Chondrocyte (in vitro differentiated cells): Measurements from ENCODE around the gene CDC34. TPM values are rescaled to one million over a fixed set of nuclear protein-coding genes. Genes with fewer than 3 reads are reported as not detected.

Experiments
- DNase-seq: peaks from one replicate; pipeline ENCODE4 v3.0.0; 2021; ENCODE audit warnings: mixed read lengths, low spot score
- H3K27ac Mint-ChIP-seq: one replicate; pipeline ENCODE4 v1.8.0; 2021; ENCODE audit warnings: mild to moderate bottlenecking, moderate library complexity, mixed read lengths; ENCODE audit not compliant: unreplicated experiment
- H3K27me3 Mint-ChIP-seq: 2 replicates; pipeline ENCODE4 v1.8.0; 2021; ENCODE audit warnings: low read depth, mixed read lengths
- H3K36me3 Mint-ChIP-seq: 2 replicates; pipeline ENCODE4 v1.8.0; 2021; ENCODE audit warnings: low read depth, mixed read lengths
- H3K4me1 Mint-ChIP-seq: 2 replicates; pipeline ENCODE4 v1.8.0; 2021; ENCODE audit warnings: low read depth, mild to moderate bottlenecking, mixed read lengths
- H3K4me3 Mint-ChIP-seq: one replicate; pipeline ENCODE4 v1.8.0; 2021; ENCODE audit warnings: mild to moderate bottlenecking, moderate library complexity, mixed read lengths; ENCODE audit not compliant: unreplicated experiment
- H3K9me3 Mint-ChIP-seq: 2 replicates; pipeline ENCODE4 v1.8.0; 2021; ENCODE audit warnings: low read depth, mixed read lengths
- total RNA-seq: library from RNA; stranded (reverse); gene quantifications from 3 replicates; pipeline ENCODE4 v1.2.1, GENCODE V29; 2021
- TF ChIP-seq, protein P1 (sequence below): fragments of 200-600 bp; sonication (generic); IDR thresholded peaks from 2 replicates; pipeline ENCODE4 v1.5.0; 2021; ENCODE audit warnings: antibody characterized with exemption, mild to moderate bottlenecking, moderate library complexity

CDC34 gene
- total RNA-seq, 1 donor from 2014 or later, result 66.9 TPM

GRCh38 chr19:495402-496111 lies 36.0 kb upstream of the CDC34 start:
- Mint-ChIP-seq H3K27ac (no peak overlapping the region), H3K36me3 (peaks cover 2% of the 10 kb centered on the region), H3K9me3 (no peaks in the 10 kb centered on the region), H3K4me3 (no peak overlapping the region), H3K27me3 (peaks cover 15% of the 10 kb centered on the region), H3K4me1 (peaks cover 6% of the 10 kb centered on the region)
- no peak for DNase-seq
- TF ChIP-seq, protein P1, sequence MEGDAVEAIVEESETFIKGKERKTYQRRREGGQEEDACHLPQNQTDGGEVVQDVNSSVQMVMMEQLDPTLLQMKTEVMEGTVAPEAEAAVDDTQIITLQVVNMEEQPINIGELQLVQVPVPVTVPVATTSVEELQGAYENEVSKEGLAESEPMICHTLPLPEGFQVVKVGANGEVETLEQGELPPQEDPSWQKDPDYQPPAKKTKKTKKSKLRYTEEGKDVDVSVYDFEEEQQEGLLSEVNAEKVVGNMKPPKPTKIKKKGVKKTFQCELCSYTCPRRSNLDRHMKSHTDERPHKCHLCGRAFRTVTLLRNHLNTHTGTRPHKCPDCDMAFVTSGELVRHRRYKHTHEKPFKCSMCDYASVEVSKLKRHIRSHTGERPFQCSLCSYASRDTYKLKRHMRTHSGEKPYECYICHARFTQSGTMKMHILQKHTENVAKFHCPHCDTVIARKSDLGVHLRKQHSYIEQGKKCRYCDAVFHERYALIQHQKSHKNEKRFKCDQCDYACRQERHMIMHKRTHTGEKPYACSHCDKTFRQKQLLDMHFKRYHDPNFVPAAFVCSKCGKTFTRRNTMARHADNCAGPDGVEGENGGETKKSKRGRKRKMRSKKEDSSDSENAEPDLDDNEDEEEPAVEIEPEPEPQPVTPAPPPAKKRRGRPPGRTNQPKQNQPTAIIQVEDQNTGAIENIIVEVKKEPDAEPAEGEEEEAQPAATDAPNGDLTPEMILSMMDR, result peak; percentile 85

DNA sequence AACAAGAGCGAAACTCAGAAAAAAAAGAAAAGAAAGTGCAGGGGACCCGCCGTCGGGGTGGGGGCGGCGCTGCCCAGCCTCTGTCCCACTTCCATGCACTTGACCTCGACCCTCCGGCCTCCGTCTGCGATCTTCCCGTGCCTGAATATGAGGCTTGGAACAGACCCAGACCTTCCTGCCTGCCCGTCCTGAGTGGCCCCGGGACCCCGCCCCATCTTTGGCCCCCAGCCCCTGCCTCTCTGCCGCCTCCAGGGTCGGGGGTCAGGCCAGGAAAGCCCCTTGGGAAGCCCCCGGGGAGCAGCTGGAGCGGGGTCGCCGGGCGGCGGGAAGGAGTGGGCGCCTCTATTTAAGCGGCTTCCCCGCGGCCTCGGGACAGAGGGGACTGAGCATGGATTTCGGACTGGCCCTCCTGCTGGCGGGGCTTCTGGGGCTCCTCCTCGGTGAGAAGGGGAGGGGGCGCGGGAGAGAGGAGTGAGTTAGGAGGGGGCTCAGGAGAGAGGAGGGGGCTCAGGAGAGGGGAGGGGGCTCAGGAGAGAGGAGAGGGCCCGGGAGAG lies 35.4 kb upstream of the CDC34 start, which contains the start of gene MADCAM1:
Gene MADCAM1, plus strand, starts transcription at position 375 of the 554 bp plus-strand sequence. Its CDS starts 14 bp downstream, at position 389.
- Mint-ChIP-seq H3K36me3 (peaks cover 2% of the 10 kb centered on the region), H3K27ac (no peak within 1 kb of the TSS), H3K4me1 (peaks cover 5% of the 10 kb centered on the region), H3K9me3 (no peaks in the 10 kb centered on the region), H3K27me3 (peaks cover 15% of the 10 kb centered on the region), H3K4me3 (no peak within 1 kb of the TSS)
- TF ChIP-seq, protein P1, result no peak
- DNase-seq, result no peak

DNA sequence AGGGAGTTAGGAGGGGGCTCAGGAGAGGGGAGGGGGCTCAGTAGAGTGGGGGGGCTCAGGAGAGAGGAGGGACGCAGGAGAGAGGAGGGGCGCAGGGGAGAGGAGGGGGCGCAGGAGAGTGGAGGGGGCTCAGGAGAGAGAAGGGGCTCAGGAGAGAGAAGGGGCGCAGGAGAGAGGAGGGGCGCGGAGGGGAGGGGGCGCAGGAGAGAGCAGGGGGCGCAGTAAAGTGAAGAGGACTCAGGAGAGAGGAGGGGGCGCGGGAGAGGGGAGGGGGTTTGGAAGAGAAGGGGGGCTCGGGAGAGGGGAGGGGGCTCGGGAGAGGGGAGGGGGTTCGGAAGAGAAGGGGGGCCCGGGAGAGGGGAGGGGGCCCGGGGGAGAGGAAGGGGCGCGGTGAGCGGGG lies 34.6 kb upstream of the CDC34 start:
- Mint-ChIP-seq H3K4me1 (peaks cover 5% of the 10 kb centered on the region), H3K27me3 (peaks cover 15% of the 10 kb centered on the region), H3K27ac (no peak overlapping the region), H3K36me3 (peaks cover 2% of the 10 kb centered on the region), H3K9me3 (no peaks in the 10 kb centered on the region), H3K4me3 (no peak overlapping the region)
- TF ChIP-seq, protein P1, result no peak
- no peak for DNase-seq

GRCh38 chr19:497491-497868 lies 34.1 kb upstream of the CDC34 start:
- Mint-ChIP-seq H3K36me3 (peaks cover 2% of the 10 kb centered on the region), H3K9me3 (no peaks in the 10 kb centered on the region), H3K27ac (no peak overlapping the region), H3K27me3 (peaks cover 15% of the 10 kb centered on the region), H3K4me1 (peaks cover 5% of the 10 kb centered on the region), H3K4me3 (no peak overlapping the region)
- no peak for DNase-seq
- TF ChIP-seq, protein P1, result no peak

- no peak for DNase-seq
- Mint-ChIP-seq H3K4me3 (no peak overlapping the region), H3K27me3 (peaks cover 15% of the 10 kb centered on the region), H3K9me3 (no peaks in the 10 kb centered on the region), H3K4me1 (peaks cover 5% of the 10 kb centered on the region), H3K36me3 (peaks cover 2% of the 10 kb centered on the region), H3K27ac (no peak overlapping the region)
- TF ChIP-seq, protein P1, result no peak
Observed at GRCh38 chr19:497869-498510, 33.6 kb upstream of the CDC34 start.
